ENCODE results near the gene CFAP97D2.

GRCh38 chr13:114259374-114259773 is 80.3 kb downstream of the CFAP97D2 start:
- no peak for TF ChIP-seq CTCF (IDR thresholded peaks at IDR 0.05)
- TF ChIP-seq POLR2A (IDR thresholded peaks at IDR 0.05): no peak

Measured in thyroid gland (tissue), 4 donors.